T-helper 2 cell treated with Interferon-gamma antibody and Interleukin-4, amounts not matched to agents 100 ng/mL and 5 ng/mL, for 36 hours (primary cell): ENCODE data around the gene MRM2. TPM values are rescaled to one million over a fixed set of nuclear protein-coding genes. Genes with fewer than 3 reads are reported as not detected.

Source experiments
- intact Hi-C: fragments of 100-400 bp; cut with micrococcal nuclease; formaldehyde crosslinking; loops from one replicate; pipeline ENCODE4 v1.15.1; 2023
- total RNA-seq: library from RNA; stranded (reverse); gene quantifications from 2 replicates; pipeline ENCODE4 v1.2.3, GENCODE V29; 2022

The MRM2 gene
- total RNA-seq, 1 donor from 2014 or later = 35.3 TPM

GRCh38 chr7:2192831-2193534 lies 49.0 kb downstream of the MRM2 start:
- intact Hi-C loops = no loop called here

DNA sequence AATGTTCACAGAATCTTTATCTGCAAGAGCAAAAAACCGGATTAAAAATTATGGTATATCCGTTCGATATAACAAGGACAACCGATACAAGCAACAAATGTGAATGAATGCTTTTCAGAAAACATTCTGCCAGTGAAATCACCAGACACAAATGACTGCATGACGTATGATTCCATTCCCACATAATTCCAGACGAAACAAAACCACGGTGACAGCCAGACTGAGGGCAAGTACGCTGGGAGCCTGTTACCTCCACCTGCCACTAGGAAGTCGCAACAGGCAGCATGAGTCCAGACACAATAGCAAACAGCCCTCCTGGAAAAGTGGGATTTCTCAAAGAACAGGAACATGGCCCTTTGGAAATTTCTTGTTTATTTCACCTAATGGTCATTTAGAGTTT lies 51.0 kb downstream of the MRM2 start:
- intact Hi-C loops = no loop called here

DNA sequence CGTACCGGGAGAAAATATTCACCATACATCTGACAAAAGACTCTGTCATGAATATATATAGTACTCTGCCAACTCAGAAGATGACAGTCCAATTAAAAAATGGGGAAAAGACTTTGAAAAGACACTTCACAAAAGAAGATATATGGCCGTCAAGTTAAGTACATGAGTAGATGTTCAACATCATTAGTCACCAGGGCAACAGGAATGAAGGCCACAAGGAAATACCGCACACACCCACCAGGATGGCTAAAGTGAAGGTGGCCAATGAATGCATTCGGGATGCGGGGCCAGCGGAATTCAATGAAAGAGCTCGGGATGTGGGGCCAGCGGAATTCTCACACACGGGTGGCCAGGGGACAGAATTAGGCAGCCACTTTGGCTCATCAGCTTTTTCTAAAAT lies 51.5 kb downstream of the MRM2 start:
- intact Hi-C loops = no loop called here

DNA sequence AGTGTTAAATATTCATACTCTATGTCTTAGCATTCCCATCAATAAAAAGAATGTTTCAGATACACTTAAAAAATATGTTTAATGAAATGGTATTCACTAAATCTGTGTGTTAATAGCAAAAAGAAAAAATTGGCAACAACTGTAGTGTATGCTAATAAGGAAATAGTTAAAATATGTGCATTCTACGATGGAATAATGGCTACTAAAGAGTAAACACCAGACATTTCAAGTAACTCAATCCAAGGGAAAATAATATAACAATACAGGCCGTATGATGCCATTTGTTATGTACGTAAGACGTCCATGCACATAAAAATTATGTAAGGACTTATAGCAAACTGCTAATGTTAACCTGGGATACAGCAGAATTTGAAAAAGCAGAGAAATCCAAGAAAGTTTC lies 55.8 kb downstream of the MRM2 start:
- intact Hi-C loops = no loop called here

DNA sequence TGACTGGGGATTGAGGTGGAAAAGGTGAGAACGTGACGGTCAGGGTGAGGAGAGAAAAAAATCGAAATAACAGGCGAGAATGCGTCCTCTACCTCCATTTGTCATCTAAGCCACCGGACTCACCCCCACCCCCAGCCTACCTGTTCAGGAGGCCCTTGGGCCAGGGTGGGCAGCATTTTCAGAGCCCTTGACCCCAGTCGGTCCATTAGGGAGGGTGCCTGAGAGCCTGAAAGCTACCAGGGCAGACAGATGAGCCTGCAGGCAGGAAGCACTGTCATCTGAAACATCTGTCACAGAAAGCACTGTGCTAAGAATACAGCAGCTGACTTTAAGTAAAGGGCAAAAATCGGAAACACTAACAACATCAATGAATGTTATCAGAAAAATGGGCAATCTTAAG lies 56.3 kb downstream of the MRM2 start:
- intact Hi-C loops = no loop called here

Other genes starting within 250 kb of the MRM2 start
- gene MAD1L1, start 9.3 kb downstream of the MRM2 start, total RNA-seq = 130 and 133 TPM in 2 replicates
- 95.3 and 96.6 TPM in 2 replicates for gene NUDT1, start within 50 bp of the MRM2 start, total RNA-seq
- 24.0 and 27.8 TPM in 2 replicates for gene SNX8, start 72.2 kb upstream of the MRM2 start, total RNA-seq
- gene EIF3B, start 112.6 kb upstream of the MRM2 start, total RNA-seq = 196 and 200 TPM in 2 replicates
- 55.6 and 59.6 TPM in 2 replicates for gene CHST12, start 161.4 kb upstream of the MRM2 start, total RNA-seq
- not detected in 2 replicates for gene GRIFIN, start 234.2 kb upstream of the MRM2 start, total RNA-seq